ENCODE data around the gene DHDDS.

GRCh38 chr1:26518355-26518754 lies 86.2 kb downstream of the DHDDS start:
- TF ChIP-seq EZH2 (IDR thresholded peaks at IDR 0.05) (no peak), POLR2AphosphoS5 (IDR thresholded peaks at IDR 0.05; ENCODE audit: borderline replicate concordance, low read depth, low read length) (no peak)
